ENCODE measurements around the gene NABP1.

Gene NABP1

GRCh38 chr2:191650896-191651773 is 26.8 kb upstream of the NABP1 start:
- DNase-seq: no peak

DNA sequence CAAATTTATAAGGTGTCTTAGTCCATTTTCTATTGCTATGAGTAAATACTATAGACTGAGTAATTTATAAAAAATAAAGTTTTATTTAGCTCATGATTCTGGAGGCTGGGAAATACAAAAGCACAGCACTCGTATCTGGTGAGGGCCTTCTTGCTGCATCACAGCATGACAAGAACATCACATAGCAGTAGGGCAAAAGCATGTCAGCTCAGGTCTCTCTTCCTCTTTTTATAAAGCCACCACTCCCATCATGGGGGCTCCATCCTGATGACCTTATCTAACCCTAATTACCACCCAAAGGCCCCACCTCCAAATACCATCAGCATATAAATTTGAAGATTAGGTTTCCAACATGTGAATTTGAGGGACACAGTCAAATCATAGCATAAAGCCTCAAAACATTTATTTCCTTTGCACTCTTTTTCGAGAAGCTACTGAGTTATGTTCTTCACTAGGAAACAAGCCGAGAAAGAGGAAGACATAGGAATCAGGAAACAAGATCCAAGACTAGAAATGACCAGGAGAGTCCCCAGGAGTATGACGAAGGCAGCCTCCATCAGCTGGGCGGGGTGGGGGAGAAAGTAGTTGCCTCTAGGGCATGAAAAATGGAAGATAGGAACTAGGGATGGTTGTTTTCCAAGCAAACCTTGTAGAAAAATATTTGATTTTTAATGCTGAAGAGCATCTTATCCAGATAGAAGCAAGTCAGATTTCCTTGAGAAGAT is 24.1 kb upstream of the NABP1 start:
- no peak for DNase-seq

GRCh38 chr2:191656391-191656790 is 21.5 kb upstream of the NABP1 start:
- no peak for DNase-seq

- no peak for DNase-seq
These were observed 21.1 kb upstream of the NABP1 start for GRCh38 chr2:191656792-191657191.

DNA sequence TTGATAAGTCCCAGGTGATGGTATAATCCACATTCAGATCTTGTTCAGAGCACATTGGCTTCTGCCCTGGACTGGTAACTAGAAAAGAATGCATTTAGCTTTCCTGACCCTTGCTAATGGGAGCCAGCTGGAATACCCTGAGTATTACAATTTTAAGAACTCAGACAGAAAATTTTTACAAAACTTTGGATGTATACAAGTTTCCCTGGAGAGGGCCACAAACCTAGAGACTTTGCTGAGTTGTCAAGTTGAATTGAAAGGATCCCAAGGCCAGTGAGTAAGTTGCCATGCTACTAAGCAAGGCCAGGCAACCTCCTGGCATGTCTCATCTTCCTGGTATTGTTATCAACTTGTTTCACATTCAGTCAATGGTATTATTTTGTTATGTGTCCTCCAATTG is 20.0 kb upstream of the NABP1 start:
- DNase-seq: no peak

DNA sequence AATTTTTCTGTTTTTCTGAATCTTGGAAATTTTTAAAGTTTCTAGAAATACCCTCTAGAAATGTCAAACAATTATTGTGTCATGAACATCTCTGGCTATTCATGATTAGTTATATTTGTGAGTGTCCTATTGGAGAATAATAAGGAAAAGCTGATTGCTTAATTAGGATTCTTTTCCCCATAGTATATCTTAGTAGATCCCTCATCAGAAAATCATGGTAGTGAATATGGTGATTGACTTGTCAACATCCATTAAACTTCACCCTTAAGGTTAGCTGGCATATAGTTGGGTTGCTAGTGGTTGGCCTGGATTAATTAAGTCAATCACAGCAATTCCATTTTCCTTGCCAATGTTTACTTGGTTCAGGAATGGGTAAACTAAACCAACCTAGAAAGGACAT is 18.7 kb upstream of the NABP1 start:
- DNase-seq: no peak

GRCh38 chr2:191660575-191660974 is 17.4 kb upstream of the NABP1 start:
- DNase-seq: no peak

GRCh38 chr2:191661097-191661924 is 16.6 kb upstream of the NABP1 start:
- DNase-seq: no peak

DNA sequence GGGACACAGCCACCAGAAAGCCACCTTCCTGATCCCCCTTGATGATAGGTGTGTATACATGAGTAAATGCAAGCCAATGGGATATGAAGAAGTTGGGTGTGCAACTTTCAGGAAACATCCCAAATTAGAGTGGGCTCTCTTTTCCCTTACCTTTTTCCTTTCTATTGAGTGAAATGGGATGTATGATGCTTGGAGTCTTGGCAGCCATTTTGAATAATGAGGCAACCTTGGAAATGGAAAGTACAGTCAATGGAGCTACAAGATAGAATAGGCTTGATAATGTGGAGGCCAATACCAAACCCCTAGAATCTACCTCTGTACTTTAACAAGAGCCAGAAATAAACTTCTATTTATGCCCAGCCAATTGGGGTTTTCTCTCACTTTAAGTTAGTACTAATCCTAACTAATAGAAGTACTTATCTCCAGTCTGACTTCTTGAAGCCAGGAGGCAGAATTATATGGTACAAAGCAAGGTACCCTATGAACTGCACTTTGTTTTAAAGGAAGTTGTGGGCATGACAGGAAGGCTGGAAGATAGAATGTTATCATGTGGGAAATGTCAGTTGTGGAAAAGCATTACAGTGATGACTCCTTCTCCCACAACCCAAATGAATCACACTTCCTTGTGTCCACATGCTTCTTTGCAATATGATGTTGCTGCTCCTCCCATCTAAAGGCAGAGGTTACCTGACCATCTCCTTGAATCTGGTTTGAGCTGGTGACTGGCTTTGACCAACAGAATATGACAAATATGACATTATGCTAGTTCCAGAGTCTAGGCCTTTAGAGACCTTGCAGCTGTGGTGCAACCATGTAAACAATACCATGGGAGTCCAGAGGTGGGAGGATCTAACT is 12.9 kb upstream of the NABP1 start:
- no peak for DNase-seq

DNA sequence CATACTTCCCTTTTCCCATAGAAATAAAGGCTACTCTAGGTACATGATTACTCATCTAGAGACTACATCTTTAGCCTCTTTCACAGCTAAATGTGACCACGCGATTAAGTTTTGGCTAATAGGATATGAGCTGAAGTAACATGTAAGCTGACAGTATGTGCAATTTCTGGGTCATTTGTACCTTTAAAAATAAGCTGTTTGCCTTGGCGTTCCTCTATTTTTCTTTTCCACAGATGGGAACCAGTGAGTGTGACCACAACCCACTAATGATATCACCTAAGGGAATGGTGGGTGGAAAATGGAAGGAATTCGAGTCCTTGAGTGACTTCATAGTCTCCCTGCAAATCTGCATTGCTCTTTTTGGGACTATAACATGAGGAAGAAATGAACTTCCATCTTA is 11.7 kb upstream of the NABP1 start:
- DNase-seq: no peak

DNA sequence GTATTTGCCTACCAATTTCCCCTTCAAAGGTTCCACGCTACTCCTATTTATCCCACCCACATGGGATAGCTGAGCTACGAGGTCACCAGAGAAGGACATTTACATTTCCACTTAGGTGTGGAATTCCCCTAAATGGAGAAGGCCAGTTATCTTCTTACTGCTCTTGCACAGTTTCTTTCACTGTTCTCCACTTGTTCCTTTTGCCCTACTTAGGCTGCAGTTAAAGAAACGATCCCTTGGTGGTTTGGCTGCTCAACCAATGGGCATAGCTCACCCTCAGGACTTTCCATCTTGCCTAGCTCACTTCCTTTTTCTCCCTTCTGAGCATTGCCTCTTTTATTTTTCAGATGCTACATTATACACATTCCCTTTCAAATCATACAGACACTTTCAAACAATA is 11.2 kb upstream of the NABP1 start:
- DNase-seq: peak; percentile 36

DNA sequence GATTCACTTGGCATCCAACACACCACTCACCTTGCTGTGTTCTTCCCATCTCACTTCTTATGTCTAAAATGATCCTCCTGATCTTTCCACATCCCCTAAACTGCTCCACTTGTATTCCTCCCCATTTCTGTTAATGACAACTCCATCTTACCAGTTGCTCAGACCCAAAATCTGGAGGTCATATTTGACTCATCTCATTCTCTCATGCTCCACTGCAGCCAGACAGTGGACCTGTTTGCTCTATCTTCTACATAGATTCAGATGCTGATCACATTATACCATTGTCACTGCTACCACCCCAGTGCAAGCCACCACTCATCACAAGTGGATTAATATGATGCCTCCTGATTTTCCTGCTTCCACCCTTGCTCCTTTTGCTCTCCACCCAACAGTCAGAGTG is 7.9 kb upstream of the NABP1 start:
- no peak for DNase-seq

DNA sequence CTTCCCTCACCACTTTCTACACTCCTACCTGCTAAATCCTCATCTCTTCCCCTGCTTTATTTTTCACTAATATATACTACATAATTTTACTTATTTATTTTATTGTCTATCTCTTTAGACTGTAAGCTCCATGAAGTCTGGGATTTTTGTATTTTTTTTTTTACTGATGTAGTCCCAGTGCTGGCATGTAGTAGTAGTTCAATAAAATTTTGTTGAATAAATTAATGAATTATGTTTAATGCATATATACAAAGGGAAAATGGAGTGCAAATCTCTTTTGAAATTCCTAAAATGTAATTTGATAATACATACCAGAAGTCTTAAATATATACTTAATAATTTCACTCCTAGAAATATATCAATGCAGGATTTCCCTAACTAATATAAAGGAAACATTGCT is 7.1 kb upstream of the NABP1 start:
- DNase-seq: no peak

GRCh38 chr2:191675807-191676721 is 1.9 kb upstream of the NABP1 start:
- DNase-seq: peak; percentile 87

GRCh38 chr2:191676790-191677645 is 918 bp upstream of the NABP1 start:
- DNase-seq: peak; percentile 74

- peak; percentile 68 for DNase-seq
These were observed 633 bp downstream of the NABP1 start for GRCh38 chr2:191678437-191679100.

GRCh38 chr2:191679818-191680600 is 2.1 kb downstream of the NABP1 start:
- DNase-seq: peak; percentile 80

- no peak for DNase-seq
These were observed 2.7 kb downstream of the NABP1 start for GRCh38 chr2:191680639-191681038.

DNA sequence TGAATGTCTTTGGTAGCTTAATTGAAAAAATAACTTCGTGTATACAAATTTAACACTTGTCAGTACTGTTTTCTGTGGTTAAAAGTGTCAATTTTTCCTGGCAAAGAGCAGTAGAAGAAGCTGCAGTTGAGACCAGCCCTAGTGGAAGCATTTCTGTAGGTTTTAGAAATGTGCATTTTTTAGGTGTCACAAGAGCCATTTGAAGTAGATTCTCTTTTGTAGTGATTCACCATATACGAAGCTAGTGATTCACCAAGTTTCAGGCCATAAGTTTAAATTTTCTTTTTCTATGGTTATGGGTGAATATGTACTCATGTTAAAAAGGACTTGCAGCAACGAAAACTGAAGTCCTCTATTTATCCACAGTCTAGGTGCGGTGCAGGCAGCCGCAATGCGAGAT is 4.2 kb downstream of the NABP1 start:
- no peak for DNase-seq
